H1 (cell line): ENCODE results near the gene IGF2R.

ENCODE experiments used
- BRCA1 ChIP-seq: IDR thresholded peaks from 2 replicates; pipeline ENCODE4 v1.6.1; 2012; ENCODE audit warnings: low read depth, low read length, improper control_type of control experiment
- CTCF ChIP-seq, 3 experiments: IDR thresholded peaks; 1 replicate in 2 of 3; 2 replicates in 1 of 3; pipeline versions ENCODE4 v1.5.1 to v1.6.1; 2011; ENCODE audit warnings: low read length in 3 of 3, mild to moderate bottlenecking in 3 of 3, inconsistent platforms in 2 of 3, low read depth in 1 of 3, moderate library complexity in 1 of 3; ENCODE audit not compliant: insufficient read depth in 1 of 3; ENCODE audit errors: control extremely low read depth in 1 of 3
- EGR1 ChIP-seq: IDR thresholded peaks from 2 replicates; pipeline ENCODE4 v1.6.1; 2011; ENCODE audit warnings: low read depth, low read length, borderline replicate concordance
- EP300 ChIP-seq, 2 experiments: IDR thresholded peaks; 1 replicate in 1 of 2; 2 replicates in 1 of 2; pipeline ENCODE4 v1.6.1; 2011 to 2012; ENCODE audit warnings: low read depth in 2 of 2, low read length in 2 of 2, mild to moderate bottlenecking in 2 of 2, borderline replicate concordance in 1 of 2, inconsistent platforms in 1 of 2, moderate library complexity in 1 of 2
- EZH2 ChIP-seq: fragments of 200-600 bp; sonication (generic); IDR thresholded peaks from 2 replicates; pipeline ENCODE4 v1.7.1; 2012; ENCODE audit warnings: low read depth, mild to moderate bottlenecking, moderate library complexity, low read length, inconsistent platforms; ENCODE audit not compliant: severe bottlenecking
- FOSL1 ChIP-seq: IDR thresholded peaks from 2 replicates; pipeline ENCODE4 v1.6.1; 2011; ENCODE audit warnings: mild to moderate bottlenecking, low read depth, low read length, moderate library complexity; ENCODE audit not compliant: insufficient read depth
- RAD21 ChIP-seq, 2 experiments: IDR thresholded peaks in 1 of 2; conservative IDR thresholded peaks in 1 of 2; 2 replicates each; pipeline ENCODE4 v1.6.1; 2011; ENCODE audit warnings: low read depth in 2 of 2, low read length in 2 of 2, improper control_type of control experiment in 1 of 2, inconsistent platforms in 1 of 2, mild to moderate bottlenecking in 1 of 2, moderate library complexity in 1 of 2
- RXRA ChIP-seq: IDR thresholded peaks from 2 replicates; pipeline ENCODE4 v1.6.1; 2011; ENCODE audit warnings: low read depth, mild to moderate bottlenecking, low read length, moderate library complexity; ENCODE audit not compliant: insufficient read depth
- SP2 ChIP-seq: IDR thresholded peaks from 2 replicates; pipeline ENCODE4 v1.6.1; 2012; ENCODE audit warnings: mild to moderate bottlenecking, low read length, inconsistent platforms
- TBP ChIP-seq: IDR thresholded peaks from 2 replicates; pipeline ENCODE4 v1.6.1; 2011; ENCODE audit warnings: low read depth, low read length, improper control_type of control experiment

GRCh38 chr6:160134779-160135547, 166.1 kb downstream of the IGF2R start:
- TF ChIP-seq CTCF (IDR thresholded peaks at IDR 0.05; ENCODE audit: control extremely low read depth in 1 of 3, insufficient read depth in 1 of 3, low read depth in 1 of 3, low read length in 3 of 3): no peak
- TF ChIP-seq RAD21 (IDR thresholded peaks at IDR 0.05 in 1 of 2, conservative IDR thresholded peaks at IDR 0.05 in 1 of 2; ENCODE audit: low read depth in 2 of 2, low read length in 2 of 2): no peak
- no peak for TF ChIP-seq EZH2
- no peak for TF ChIP-seq EGR1
- no peak for TF ChIP-seq EP300 (IDR thresholded peaks at IDR 0.05; ENCODE audit: borderline replicate concordance in 1 of 2, low read depth in 2 of 2, low read length in 2 of 2)
- no peak for TF ChIP-seq FOSL1
- TF ChIP-seq TBP: no peak
- TF ChIP-seq RXRA: no peak
- no peak for TF ChIP-seq SP2
- no peak for TF ChIP-seq BRCA1
